ENCODE results near the gene EOGT.

GRCh38 chr3:69016102-69016501 is 2.6 kb upstream of the EOGT start:
- TF ChIP-seq CTCF (IDR thresholded peaks at IDR 0.05) (no peak), POLR2A (IDR thresholded peaks at IDR 0.05) (no peak)

Measured in vagina (tissue), 2 donors.